Measurements from ENCODE around the gene TYW1.
A peak's percentile ranks its signal among the peaks of the same experiment; 100 is the strongest.
"Not testable (repeated sequence)": the region's sequence is repeated elsewhere in the genome, so short reads cannot be mapped to it uniquely, and the experiment has no call there.

The TYW1 gene

DNA sequence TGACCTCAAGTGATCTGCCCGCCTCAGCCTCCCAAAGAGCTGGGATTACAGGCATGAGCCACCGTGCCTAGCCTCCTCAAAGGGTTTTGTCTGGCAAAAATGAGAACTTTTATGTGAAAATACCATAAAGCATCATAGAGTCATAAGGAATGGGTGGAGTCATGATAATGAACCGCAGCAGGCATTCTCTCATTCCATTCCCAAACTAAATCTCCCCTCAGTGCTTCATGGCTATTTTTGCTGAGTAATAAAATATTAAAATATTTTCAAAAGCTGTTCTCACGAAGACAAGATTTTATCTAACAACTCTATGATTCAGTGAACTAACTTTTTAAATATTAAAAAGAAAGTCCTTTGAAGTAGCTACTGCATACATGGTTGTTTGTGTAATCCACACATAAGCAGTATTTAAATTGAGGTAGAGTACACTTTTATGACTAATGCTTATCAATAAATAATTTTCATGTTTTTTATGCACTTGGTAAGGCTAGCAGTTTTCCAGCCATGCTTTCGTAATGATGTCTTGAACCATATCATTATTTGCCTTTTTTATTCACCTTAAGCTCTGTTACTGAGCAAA, 195.6 kb downstream of the TYW1 start:
- DNase-seq, result not testable (repeated sequence)

DNA sequence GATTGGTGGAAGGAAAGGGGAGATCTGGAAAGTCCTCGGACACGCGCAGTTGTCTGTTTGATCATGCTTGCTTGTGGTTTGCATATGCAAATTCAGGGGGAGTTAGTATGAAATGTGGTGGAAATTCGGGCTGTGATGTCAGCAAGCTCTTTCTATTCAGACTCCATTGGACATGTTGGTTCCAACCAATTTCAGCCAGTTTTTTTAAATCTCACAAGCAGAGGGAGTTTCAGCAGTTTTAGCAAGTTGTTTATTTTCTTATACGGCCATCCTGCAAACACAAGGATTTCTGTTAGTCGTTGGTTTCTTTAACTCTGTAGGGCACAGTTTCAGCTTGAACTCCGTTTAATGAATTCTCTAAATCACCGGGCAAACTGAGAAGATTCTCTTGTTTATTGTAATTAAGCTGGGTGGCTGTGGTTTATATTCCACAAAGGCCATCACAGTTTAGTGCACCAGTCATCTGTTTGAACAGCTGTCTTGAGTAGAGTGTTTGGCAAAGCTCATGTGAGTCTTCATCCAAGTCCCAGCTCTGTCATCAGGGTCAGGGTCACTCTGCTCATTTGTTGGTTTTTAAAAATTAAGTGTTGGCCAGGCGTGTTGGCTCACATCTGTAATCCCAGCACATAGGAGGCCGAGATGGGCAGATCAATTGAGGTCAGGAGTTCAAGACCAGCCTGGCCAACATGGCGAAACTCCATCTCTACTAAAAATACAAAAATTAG, 196.4 kb downstream of the TYW1 start:
- peak; percentile 94 to 95 for DNase-seq

DNA sequence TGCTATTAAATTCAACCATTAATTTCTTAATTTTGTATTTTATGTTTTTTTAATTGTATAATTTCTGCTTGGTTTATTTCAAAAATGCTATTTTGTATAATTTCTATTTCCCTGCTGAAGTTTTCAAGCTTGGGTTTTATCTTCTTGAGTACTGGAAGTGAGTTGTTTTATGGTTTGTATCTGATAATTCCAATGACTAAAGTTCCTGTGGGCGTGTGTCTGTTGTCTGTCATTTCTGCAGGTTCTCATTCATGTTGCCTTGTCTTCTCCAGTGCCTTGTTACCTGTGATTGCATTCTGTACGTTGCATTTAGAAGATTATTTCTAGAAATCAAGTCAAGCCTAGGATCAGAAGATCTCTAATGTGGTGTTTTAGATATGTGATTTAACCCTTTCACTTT, 199.5 kb downstream of the TYW1 start:
- not testable (repeated sequence) for DNase-seq

- not testable (repeated sequence) for DNase-seq
Measured at GRCh38 chr7:67198865-67199526, 202.4 kb downstream of the TYW1 start.

GRCh38 chr7:67205772-67206171, 209.1 kb downstream of the TYW1 start:
- DNase-seq, result not testable (repeated sequence)

DNA sequence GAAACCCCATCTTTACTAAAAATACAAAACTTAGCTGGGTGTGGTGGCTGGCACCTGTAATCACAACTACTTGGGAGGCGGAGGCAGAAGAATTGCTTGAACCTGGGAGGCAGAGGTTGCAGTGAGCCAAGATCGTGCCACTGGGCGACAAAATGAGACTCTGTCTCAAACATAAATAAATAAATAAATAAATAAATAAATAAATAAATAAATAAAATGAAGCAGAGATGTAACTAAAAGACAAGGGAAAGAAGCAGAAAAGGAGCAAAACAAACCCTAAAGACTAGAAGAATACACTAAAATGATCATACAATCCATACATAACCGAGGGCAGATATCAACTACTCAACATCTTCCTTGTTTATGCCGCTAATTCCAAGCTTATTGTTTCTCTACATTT, 209.8 kb downstream of the TYW1 start:
- DNase-seq, result no peak

GRCh38 chr7:67208656-67209055, 212.0 kb downstream of the TYW1 start:
- DNase-seq, result not testable (repeated sequence)

DNA sequence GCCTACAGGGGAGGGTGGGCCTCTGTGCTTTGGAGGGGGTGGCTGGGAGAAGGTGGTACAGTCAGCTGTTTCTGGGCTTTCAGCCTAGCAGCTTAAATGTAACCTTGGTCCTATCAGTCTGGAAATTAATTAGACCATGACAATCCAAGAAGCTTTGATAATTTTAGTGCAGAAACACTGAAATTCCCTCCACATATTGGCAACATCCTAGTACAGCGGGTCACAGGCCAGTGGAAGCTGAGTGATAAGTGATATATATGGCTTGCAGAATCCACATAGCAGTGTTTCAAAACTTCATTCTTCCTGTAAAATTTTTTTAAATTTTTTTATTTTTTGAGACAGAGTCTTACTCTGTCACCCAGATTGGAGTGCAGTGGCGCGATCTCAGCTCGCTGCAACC, 212.6 kb downstream of the TYW1 start:
- no peak for DNase-seq

DNA sequence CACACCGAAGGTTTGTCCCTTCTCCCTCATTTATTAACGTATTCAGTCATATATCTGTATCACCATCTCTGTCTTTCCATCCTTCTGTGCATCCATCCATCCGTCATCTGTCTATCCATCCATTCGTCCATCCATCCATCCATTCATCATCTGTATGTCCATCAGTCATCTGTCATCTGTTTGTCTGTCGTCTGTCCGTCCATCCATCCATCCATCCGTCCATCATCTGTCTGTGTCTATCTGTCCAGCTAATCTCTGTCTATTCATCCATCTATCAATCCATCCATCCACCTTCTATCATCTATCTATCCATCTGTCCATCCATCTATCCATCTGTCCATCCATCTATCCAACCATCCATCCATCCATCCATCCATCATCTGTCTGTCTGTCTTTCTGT, 213.9 kb downstream of the TYW1 start:
- no peak for DNase-seq

DNA sequence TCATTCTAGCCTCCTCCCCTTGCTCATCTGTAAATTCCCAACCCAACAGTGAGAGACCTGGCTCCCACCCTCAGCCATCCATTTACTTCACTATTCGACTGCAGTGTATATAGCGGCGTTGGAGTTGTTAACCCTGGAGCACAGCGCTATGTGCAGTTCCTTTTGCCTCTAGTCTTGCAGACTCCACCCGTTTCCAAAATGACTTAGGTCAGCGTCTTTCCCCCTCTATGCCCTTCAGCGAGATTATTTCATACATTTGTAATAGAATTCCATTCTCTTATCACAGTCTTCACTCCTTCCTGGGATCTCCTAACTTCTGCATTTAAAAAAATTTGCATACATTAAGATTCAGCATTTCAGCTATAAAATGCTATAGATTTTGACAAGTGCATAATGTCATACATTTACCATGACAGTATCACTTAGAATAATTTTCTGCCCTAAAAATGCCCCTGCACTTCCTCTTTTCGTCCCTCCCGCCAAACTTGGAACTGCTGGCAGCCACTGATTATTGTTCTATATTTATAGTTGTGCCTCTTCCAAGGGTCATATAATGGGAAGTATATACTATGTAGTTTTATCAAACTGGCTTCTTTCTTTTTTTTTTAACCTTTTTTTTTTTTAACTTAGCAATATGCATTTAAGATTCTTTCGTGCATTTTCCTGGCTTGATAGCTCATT, 215.2 kb downstream of the TYW1 start:
- not testable (repeated sequence) for DNase-seq

DNA sequence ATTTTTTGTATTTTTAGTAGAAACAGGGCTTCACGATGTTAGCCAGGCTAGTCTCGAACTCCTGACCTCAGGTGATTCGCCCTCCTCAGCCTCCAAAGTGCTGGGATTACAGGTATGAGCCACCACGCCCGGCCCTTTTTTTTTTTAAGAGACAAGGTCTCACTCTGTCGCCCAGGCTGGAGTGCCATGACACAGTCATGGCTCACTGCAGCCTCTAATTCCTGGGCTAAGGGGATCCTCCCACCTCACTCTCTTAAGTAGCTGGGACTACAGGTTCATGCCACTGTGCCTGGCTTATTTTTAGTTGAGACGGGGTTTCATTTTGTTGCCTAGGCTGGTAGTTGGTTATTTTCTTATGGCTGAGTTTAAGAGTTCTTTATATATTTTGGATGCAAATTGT, 216.4 kb downstream of the TYW1 start:
- not testable (repeated sequence) for DNase-seq

DNA sequence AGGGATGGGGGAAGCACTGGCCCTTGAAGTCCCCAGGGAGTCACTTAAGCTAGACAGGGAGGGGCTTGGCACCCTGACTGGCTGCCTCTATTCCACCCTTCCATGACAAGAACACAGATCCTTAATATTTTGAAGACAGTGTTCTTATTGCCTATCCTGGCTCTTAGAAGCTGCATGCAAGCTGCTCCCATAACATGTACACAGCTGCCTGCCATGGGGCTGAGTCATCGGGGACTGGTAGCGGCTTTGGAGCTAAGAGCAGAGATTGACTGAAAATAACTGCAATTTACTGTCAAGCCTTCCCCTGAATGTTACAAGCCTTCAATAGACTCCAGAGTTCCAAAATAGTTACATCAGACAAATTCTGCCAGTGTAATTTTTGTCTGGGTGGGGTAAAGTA, 226.9 kb downstream of the TYW1 start:
- DNase-seq, result not testable (repeated sequence)

DNA sequence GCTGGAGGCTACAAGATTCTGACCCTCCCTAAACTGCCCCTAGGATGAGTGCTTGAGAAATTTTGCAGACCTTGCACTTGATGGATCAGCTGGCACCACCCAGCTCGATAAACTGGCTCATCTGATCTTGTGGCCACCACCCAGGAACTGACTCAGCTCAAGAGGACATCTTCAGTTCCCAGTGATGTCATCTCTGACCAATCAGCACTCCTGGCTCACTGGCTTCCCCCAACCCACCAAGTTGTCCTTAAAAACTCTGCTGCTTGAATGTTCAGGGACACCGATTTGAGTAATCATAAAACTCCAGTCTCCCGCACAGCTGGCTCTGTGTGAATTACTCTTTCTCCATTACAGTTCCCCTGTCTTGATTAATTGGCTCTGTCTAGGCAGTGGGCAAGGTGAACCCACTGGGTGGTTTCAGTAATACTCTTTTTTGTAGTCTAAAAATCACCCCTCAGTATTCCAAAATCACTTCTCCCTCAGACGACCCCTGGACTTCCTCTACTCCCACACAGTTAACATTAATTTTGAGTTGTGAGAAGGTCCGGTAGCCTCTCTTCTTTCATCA, 229.8 kb downstream of the TYW1 start:
- DNase-seq, result not testable (repeated sequence)

DNA sequence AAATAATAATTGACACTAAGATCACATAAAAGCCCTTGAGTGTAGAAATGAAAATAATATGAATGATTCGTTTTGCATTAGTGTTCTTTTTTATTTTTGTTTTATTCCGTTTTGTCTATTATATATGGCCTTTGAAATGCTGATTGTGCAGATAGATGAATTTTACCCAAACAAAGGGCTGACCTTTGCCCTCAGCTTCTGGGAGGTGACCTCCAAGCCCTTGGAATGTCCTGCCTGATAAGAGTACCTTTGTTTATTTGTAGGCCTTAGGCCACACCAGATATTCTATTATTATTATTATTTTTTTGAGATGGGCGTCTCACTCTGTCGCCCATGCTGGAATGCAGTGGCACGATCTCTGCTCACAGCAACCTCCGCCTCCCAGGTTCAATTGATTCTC, 230.3 kb downstream of the TYW1 start:
- DNase-seq, result not testable (repeated sequence)

GRCh38 chr7:67229018-67229417, 232.4 kb downstream of the TYW1 start:
- not testable (repeated sequence) for DNase-seq

GRCh38 chr7:67230029-67230428, 233.4 kb downstream of the TYW1 start:
- DNase-seq, result not testable (repeated sequence)

- not testable (repeated sequence) for DNase-seq
Measured at GRCh38 chr7:67233506-67233905, 236.9 kb downstream of the TYW1 start.

DNA sequence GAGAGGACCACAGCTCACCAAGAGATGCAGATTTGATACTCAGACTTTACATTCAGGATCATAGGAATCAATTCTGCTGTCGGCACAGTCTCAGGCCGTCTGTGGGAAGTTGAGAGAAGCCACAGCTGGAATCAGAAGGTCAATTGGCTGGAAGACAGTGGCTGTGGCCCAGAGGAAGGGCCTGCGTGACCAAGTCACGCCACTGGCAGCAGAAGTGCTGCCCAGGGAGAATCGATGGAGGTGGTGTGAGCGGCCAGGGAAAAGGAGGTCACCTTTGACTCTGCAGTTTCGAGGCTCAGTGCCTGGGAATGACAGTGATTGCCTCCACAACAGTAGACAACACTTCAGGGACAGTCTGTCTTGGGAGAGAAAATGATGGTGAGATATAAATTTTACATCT, 239.6 kb downstream of the TYW1 start:
- not testable (repeated sequence) for DNase-seq

- DNase-seq, result not testable (repeated sequence)
Measured at GRCh38 chr7:67242871-67243270, 246.2 kb downstream of the TYW1 start.

- not testable (repeated sequence) for DNase-seq
Measured at GRCh38 chr7:67248364-67248763, 251.7 kb downstream of the TYW1 start.

- DNase-seq, result no peak
Measured at GRCh38 chr7:67251986-67252558, 255.4 kb downstream of the TYW1 start.

DNA sequence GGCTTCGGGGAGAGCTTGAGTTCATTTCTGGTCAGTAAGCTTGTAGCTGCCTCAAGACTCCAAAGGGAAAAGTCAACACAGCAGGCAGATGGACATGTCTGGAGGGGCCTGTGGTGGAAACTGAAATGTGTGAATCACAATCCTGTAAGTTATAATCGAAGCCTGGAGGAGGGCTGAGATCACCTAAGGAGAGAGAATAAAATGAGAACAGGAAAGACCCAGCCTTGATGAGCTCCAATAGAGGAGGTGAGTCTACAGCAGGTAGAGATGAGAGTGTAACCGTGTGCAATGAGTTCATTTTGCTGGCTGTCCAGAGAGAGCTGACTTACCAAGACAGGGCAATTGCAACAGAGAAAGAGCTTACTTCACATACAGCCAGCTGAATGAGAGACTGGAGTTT, 258.4 kb downstream of the TYW1 start:
- DNase-seq, result not testable (repeated sequence)

GRCh38 chr7:67257779-67258178, 261.1 kb downstream of the TYW1 start:
- DNase-seq, result not testable (repeated sequence)
